ENCODE measurements around the gene NAMPT.
"Not testable (repeated sequence)": the region's sequence is repeated elsewhere in the genome, so short reads cannot be mapped to it uniquely, and the experiment has no call there.

Gene NAMPT

DNA sequence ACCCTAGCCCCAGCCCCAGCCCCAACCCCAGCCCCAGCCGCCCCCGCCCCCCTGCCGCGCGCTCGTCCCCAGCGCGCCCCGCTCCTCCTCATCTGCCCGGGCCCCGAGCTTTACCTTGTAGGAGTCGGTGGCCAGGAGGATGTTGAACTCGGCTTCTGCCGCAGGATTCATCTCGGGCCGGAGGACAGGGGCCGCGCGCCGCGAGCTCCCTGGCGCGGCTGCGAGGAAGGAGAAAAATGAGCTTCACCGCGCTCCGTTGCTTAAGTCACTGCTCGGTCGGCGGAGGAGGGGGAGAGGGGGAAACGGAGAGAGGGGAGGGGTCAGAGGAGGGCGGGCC is at the start of gene NAMPT:
Gene NAMPT, minus strand, starts transcription at position 270 of the 337 bp plus-strand sequence. Its CDS starts 99 bp downstream, at position 171.
- H3K27me3 ChIP-seq (ENCODE audit: control insufficient read depth in 5 of 5, insufficient read depth in 4 of 5, low read length in 5 of 5) = no peaks in the 10 kb centered on the region
- peak within 1 kb of the TSS; percentile 99 for H3K27ac ChIP-seq (ENCODE audit: low read depth, low read length)

DNA sequence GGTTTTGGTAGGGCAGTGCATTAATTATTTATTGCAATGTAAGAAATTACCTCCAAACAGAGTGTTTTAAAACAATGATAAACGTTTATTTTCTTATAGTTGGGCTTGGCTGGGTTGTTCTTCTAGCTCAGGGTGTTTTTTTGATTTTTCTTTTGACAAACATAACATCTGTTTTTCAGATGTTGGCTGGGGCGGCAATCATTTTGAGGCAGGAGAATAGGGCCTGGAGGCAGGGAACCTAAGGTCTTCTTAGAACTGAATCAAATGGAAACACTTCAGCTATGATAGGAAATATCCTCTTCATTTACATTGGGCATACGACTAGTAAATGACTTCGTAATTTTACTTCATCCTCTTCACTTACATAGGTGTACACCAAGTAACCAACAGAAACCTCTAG is 47.4 kb upstream of the NAMPT start:
- no peaks in the 10 kb centered on the region for H3K36me3 ChIP-seq (ENCODE audit: control insufficient read depth in 5 of 5, insufficient read depth in 5 of 5, low read length in 5 of 5)
- H3K9ac ChIP-seq (ENCODE audit: low read length in 5 of 5) = no peak overlapping the region
- H3K9me3 ChIP-seq (ENCODE audit: control insufficient read depth in 5 of 5, low read length in 5 of 5) = peaks cover 0 to 5% (median 3%) of the 10 kb centered on the region in 5 donors
- H3K27me3 ChIP-seq (ENCODE audit: control insufficient read depth in 5 of 5, insufficient read depth in 4 of 5, low read length in 5 of 5) = no peaks in the 10 kb centered on the region
- H3K27ac ChIP-seq (ENCODE audit: low read depth, low read length) = no peak overlapping the region
- H3K4me1 ChIP-seq (ENCODE audit: control insufficient read depth in 5 of 5, insufficient read depth in 5 of 5, low read length in 5 of 5) = peaks cover 0 to 26% (median 18%) of the 10 kb centered on the region in 5 donors
- H3K4me3 ChIP-seq (ENCODE audit: low read depth in 1 of 5, low read length in 5 of 5) = no peak overlapping the region

More for the DNA sequence above, at the start of gene NAMPT:
- Histone ChIP-seq H3K4me1 (ENCODE audit: control insufficient read depth in 5 of 5, insufficient read depth in 5 of 5, low read length in 5 of 5) (peaks cover 5 to 37% (median 30%) of the 10 kb centered on the region in 5 donors), H3K9me3 (ENCODE audit: control insufficient read depth in 5 of 5, low read length in 5 of 5) (no peaks in the 10 kb centered on the region), H3K9ac (ENCODE audit: low read length in 5 of 5) (peak within 1 kb of the TSS; percentile 87 to 98 (median 98)), H3K4me3 (ENCODE audit: low read depth in 1 of 5, low read length in 5 of 5) (peak within 1 kb of the TSS; percentile 77 to 99 (median 88)), H3K36me3 (ENCODE audit: control insufficient read depth in 5 of 5, insufficient read depth in 5 of 5, low read length in 5 of 5) (peaks cover 0 to 6% (median 0%) of the 10 kb centered on the region in 5 donors)

DNA sequence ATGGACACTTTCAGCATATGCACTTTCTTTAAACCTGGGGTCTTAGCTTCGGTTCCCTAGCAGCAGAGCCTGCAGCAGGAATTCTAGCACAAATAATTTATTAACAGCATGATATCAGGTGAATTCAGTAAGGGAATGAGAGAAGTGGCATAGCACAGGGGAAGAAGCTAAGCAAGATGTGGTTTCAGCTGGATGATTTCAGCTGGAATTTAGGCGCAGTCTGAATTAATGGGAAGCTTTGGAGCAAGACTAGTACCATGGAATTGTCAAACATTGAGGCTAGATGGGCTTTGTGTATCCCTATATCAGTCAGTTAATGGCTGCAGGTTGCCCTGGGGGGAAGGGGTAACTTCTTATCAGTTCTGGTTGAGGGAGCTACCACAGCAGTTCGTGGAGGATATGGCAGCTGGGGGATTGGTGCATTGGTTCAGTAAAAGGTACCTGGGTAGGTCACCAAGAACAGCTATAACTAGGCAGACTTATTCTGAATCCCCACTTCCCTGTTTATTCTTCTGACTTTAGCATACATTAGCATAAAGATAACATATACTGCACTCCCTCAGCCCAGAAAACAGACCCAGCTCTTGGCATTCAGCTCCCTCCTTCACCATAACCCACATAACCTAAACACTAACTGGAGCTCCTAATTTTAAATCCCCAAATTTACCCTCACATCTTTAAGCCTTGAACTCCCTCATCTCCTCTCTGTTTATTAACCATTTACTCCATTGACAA is 46.8 kb upstream of the NAMPT start:
- Histone ChIP-seq H3K27me3 (ENCODE audit: control insufficient read depth in 5 of 5, insufficient read depth in 4 of 5, low read length in 5 of 5) (no peaks in the 10 kb centered on the region), H3K4me3 (ENCODE audit: low read depth in 1 of 5, low read length in 5 of 5) (no peak overlapping the region), H3K36me3 (ENCODE audit: control insufficient read depth in 5 of 5, insufficient read depth in 5 of 5, low read length in 5 of 5) (no peaks in the 10 kb centered on the region), H3K4me1 (ENCODE audit: control insufficient read depth in 5 of 5, insufficient read depth in 5 of 5, low read length in 5 of 5) (peaks cover 0 to 27% (median 20%) of the 10 kb centered on the region in 5 donors), H3K9me3 (ENCODE audit: control insufficient read depth in 5 of 5, low read length in 5 of 5) (peaks cover 0 to 3% (median 0%) of the 10 kb centered on the region in 5 donors), H3K9ac (ENCODE audit: low read length in 5 of 5) (no peak overlapping the region), H3K27ac (ENCODE audit: low read depth, low read length) (no peak overlapping the region)

DNA sequence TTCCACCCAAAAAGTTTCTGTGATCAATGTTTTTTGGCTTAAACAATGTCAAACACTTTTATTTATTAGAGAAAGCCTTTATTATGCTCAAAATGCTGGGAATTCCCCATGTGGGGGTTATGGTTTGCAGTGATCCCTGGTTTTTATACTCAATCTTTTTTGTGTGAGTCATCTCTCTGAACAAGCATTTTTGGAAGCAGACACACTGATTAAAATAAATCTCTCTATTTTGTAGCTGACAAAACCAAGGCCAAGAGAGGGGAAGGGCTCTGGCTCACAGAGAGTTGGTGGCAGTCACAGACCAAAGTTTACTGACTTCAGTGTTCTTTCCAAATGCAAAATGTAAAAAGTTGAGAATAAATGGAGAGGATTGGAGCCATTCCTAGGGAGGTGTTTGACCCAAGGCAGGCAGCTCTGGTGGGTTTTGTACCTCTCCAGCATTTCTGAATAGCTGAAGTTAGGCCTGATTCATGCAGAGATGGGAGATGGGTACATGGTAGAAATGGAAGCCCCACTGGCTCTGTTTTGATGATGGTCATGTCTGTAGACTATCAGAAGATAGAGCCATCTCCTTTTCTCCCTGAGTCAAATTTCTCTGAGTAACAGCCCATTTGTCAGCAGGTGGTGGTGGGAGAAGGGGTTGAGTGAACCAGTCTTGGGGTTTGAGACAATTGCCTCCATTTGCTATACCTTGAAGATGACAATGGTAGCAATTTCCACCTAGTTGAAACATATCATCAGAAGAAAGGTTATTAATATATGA is 45.4 kb upstream of the NAMPT start:
- Histone ChIP-seq H3K9ac (ENCODE audit: low read length in 5 of 5) (no peak overlapping the region), H3K27me3 (ENCODE audit: control insufficient read depth in 5 of 5, insufficient read depth in 4 of 5, low read length in 5 of 5) (no peaks in the 10 kb centered on the region), H3K27ac (ENCODE audit: low read depth, low read length) (no peak overlapping the region), H3K4me1 (ENCODE audit: control insufficient read depth in 5 of 5, insufficient read depth in 5 of 5, low read length in 5 of 5) (peaks cover 0 to 27% (median 20%) of the 10 kb centered on the region in 5 donors), H3K36me3 (ENCODE audit: control insufficient read depth in 5 of 5, insufficient read depth in 5 of 5, low read length in 5 of 5) (no peaks in the 10 kb centered on the region), H3K9me3 (ENCODE audit: control insufficient read depth in 5 of 5, low read length in 5 of 5) (no peaks in the 10 kb centered on the region), H3K4me3 (ENCODE audit: low read depth in 1 of 5, low read length in 5 of 5) (no peak overlapping the region)

GRCh38 chr7:106329408-106329807 is 44.6 kb upstream of the NAMPT start:
- no peaks in the 10 kb centered on the region for H3K36me3 ChIP-seq (ENCODE audit: control insufficient read depth in 5 of 5, insufficient read depth in 5 of 5, low read length in 5 of 5)
- H3K9me3 ChIP-seq (ENCODE audit: control insufficient read depth in 5 of 5, low read length in 5 of 5) = no peaks in the 10 kb centered on the region
- no peak overlapping the region for H3K27ac ChIP-seq (ENCODE audit: low read depth, low read length)
- H3K9ac ChIP-seq (ENCODE audit: low read length in 5 of 5) = no peak overlapping the region
- H3K4me3 ChIP-seq (ENCODE audit: low read depth in 1 of 5, low read length in 5 of 5) = no peak overlapping the region
- peaks cover 0 to 27% (median 20%) of the 10 kb centered on the region in 5 donors for H3K4me1 ChIP-seq (ENCODE audit: control insufficient read depth in 5 of 5, insufficient read depth in 5 of 5, low read length in 5 of 5)
- H3K27me3 ChIP-seq (ENCODE audit: control insufficient read depth in 5 of 5, insufficient read depth in 4 of 5, low read length in 5 of 5) = no peaks in the 10 kb centered on the region

GRCh38 chr7:106327538-106328481 is 43.0 kb upstream of the NAMPT start:
- Histone ChIP-seq H3K9me3 (ENCODE audit: control insufficient read depth in 5 of 5, low read length in 5 of 5) (no peaks in the 10 kb centered on the region), H3K4me1 (ENCODE audit: control insufficient read depth in 5 of 5, insufficient read depth in 5 of 5, low read length in 5 of 5) (peaks cover 0 to 27% (median 20%) of the 10 kb centered on the region in 5 donors), H3K36me3 (ENCODE audit: control insufficient read depth in 5 of 5, insufficient read depth in 5 of 5, low read length in 5 of 5) (no peaks in the 10 kb centered on the region), H3K27me3 (ENCODE audit: control insufficient read depth in 5 of 5, insufficient read depth in 4 of 5, low read length in 5 of 5) (no peaks in the 10 kb centered on the region), H3K9ac (ENCODE audit: low read length in 5 of 5) (peak overlapping the region in 1 of 5 donors; percentile 13), H3K4me3 (ENCODE audit: low read depth in 1 of 5, low read length in 5 of 5) (no peak overlapping the region), H3K27ac (ENCODE audit: low read depth, low read length) (peak overlapping the region; percentile 71)

DNA sequence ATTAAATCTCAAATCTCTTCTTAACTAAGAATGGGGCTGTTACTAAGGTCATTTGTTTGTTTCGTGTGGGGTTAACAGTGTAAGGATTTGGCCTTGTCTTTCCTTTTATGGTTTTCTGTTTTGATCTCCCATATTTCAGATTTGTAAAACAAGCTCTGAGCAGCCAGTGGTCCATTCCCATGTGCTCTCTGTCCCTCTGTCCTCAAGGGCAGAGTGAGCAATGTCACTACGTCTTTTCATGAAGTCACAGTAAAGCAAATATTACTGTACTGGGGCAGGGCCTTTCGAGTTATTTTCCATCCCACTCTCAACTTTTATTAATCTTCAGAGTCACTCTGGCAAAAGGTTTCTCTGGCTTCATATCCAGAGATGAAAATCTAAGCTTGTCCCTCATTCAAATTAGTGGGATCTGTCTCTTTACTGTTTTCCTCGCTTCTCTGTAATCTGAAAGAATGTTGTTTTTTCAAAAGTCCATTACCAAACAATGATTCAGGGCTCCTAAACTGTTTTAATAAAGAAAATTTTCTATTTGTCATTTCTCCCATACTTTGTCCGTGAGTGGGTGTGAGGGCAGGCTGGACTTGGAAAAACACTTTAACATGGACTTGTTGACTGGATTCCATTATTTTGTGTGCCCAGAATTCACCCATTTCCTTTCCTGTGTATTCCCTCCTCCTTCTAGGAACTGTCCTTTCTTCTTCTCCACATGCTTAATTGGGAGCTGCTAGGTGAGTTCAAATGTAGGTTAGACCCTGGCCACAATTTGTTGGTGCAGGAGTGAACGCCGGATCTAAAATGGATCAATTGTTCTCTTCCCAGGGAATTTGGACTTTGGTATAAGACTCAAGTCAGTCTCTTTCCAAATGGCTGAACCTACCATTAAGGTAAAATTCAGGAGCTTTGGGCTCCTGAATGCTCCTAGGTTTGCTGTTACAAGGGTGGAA is 42.1 kb upstream of the NAMPT start:
- H3K9me3 ChIP-seq (ENCODE audit: control insufficient read depth in 5 of 5, low read length in 5 of 5) = no peaks in the 10 kb centered on the region
- no peak overlapping the region for H3K4me3 ChIP-seq (ENCODE audit: low read depth in 1 of 5, low read length in 5 of 5)
- peaks cover 0 to 27% (median 20%) of the 10 kb centered on the region in 5 donors for H3K4me1 ChIP-seq (ENCODE audit: control insufficient read depth in 5 of 5, insufficient read depth in 5 of 5, low read length in 5 of 5)
- no peak overlapping the region for H3K9ac ChIP-seq (ENCODE audit: low read length in 5 of 5)
- no peaks in the 10 kb centered on the region for H3K27me3 ChIP-seq (ENCODE audit: control insufficient read depth in 5 of 5, insufficient read depth in 4 of 5, low read length in 5 of 5)
- peak overlapping the region; percentile 71 for H3K27ac ChIP-seq (ENCODE audit: low read depth, low read length)
- no peaks in the 10 kb centered on the region for H3K36me3 ChIP-seq (ENCODE audit: control insufficient read depth in 5 of 5, insufficient read depth in 5 of 5, low read length in 5 of 5)

DNA sequence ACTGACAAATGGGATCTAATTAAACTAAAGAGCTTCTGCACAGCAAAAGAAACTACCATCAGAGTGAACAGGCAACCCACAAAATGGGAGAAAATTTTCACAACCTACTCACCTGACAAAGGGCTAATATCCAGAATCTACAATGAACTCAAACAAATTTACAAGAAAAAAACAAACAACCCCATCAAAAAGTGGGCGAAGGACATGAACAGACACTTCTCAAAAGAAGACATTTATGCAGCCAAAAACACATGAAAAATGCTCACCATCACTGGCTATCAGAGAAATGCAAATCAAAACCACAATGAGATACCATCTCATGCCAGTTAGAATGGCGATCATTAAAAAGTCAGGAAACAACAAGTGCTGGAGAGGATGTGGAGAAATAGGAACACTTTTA is 39.7 kb upstream of the NAMPT start:
- not testable (repeated sequence) for H3K27me3 ChIP-seq (ENCODE audit: control insufficient read depth in 5 of 5, insufficient read depth in 4 of 5, low read length in 5 of 5); H3K27ac ChIP-seq (ENCODE audit: low read depth, low read length); H3K9me3 ChIP-seq (ENCODE audit: control insufficient read depth in 5 of 5, low read length in 5 of 5); H3K36me3 ChIP-seq (ENCODE audit: control insufficient read depth in 5 of 5, insufficient read depth in 5 of 5, low read length in 5 of 5); H3K4me3 ChIP-seq (ENCODE audit: low read depth in 1 of 5, low read length in 5 of 5); H3K9ac ChIP-seq (ENCODE audit: low read length in 5 of 5)
- peaks cover 0 to 18% (median 12%) of the 10 kb centered on the region in 5 donors for H3K4me1 ChIP-seq (ENCODE audit: control insufficient read depth in 5 of 5, insufficient read depth in 5 of 5, low read length in 5 of 5)

DNA sequence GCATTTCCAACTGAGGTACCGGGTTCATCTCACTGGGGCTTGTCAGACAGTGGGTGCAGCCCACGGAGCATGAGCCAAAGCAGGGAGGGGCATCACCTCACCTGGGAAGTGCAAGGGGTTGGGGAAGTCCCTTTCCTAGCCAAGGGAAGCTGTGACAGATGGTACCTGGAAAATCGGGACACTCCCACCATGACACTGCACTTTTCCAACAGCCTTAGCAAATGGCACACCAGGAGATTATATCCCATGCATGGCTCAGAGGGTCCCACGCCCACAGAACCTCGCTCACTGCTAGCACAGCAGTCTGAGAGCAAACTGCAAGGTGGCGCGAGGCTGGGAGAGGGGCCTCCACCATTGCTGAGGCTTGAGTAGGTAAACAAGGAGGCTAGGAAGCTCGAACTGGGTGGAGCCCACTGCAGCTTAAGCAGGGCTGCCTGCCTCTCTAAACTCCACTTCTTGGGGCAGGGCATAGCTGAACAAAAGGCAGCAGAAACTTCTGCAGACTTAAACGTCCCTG is 35.5 kb upstream of the NAMPT start:
- H3K4me3 ChIP-seq (ENCODE audit: low read depth in 1 of 5, low read length in 5 of 5); H3K27ac ChIP-seq (ENCODE audit: low read depth, low read length); H3K9ac ChIP-seq (ENCODE audit: low read length in 5 of 5); H3K4me1 ChIP-seq (ENCODE audit: control insufficient read depth in 5 of 5, insufficient read depth in 5 of 5, low read length in 5 of 5); H3K36me3 ChIP-seq (ENCODE audit: control insufficient read depth in 5 of 5, insufficient read depth in 5 of 5, low read length in 5 of 5); H3K27me3 ChIP-seq (ENCODE audit: control insufficient read depth in 5 of 5, insufficient read depth in 4 of 5, low read length in 5 of 5); H3K9me3 ChIP-seq (ENCODE audit: control insufficient read depth in 5 of 5, low read length in 5 of 5): not testable (repeated sequence)

Data from subcutaneous abdominal adipose tissue (tissue), 5 donors.